ENCODE data around the gene DCDC1. TPM values are rescaled to one million over a fixed set of nuclear protein-coding genes. Genes with fewer than 3 reads are reported as not detected.

Gene DCDC1
- total and polyA plus RNA-seq, 9 of the 15 experiments (the other 6 are each of a cell fraction or from before 2014, with no cell fraction given): 0.05 to 0.18 (median 0.08) TPM; not detected in 3

GRCh38 chr11:31369348-31370329, at the start of gene DCDC1, which contains the start of gene DNAJC24 (continued):
- TF ChIP-seq CBX5 (IDR thresholded peaks at IDR 0.05; ENCODE audit: borderline replicate concordance, low read depth) (0 out of 2 replicates have a peak, but pooled peaks have one; percentile 43), TFAM (CRISPR knock-in tag; conservative IDR thresholded peaks at IDR 0.05) (no peak), SMAD2 (IDR thresholded peaks at IDR 0.05; ENCODE audit: low read depth, low read length) (no peak), POLR2AphosphoS2 (IDR thresholded peaks at IDR 0.05; ENCODE audit: low read length) (no peak), ZNF282 (CRISPR knock-in tag; IDR thresholded peaks at IDR 0.05) (no peak), SMARCA4 (IDR thresholded peaks at IDR 0.05) (no peak), TCF7 (IDR thresholded peaks at IDR 0.05; ENCODE audit: borderline replicate concordance) (no peak), TCF7L2 (IDR thresholded peaks at IDR 0.05; ENCODE audit: low read depth, low read length) (no peak), ZNF696 (CRISPR knock-in tag; conservative IDR thresholded peaks at IDR 0.05) (no peak), RFX5 (IDR thresholded peaks at IDR 0.05; ENCODE audit: low read depth, low read length) (no peak), FIP1L1 (IDR thresholded peaks at IDR 0.05; ENCODE audit: low read depth, low read length, poor library complexity, severe bottlenecking) (no peak), ZNF449 (CRISPR knock-in tag; IDR thresholded peaks at IDR 0.05) (no peak), ADNP (tag; IDR thresholded peaks at IDR 0.05) (no peak), SOX6 (IDR thresholded peaks at IDR 0.05) (no peak), PYGO2 (tag; IDR thresholded peaks at IDR 0.05) (no peak), ZNF778 (CRISPR knock-in tag; IDR thresholded peaks at IDR 0.05) (no peak), KDM1A (IDR thresholded peaks at IDR 0.05) (no peak), SRSF3 (IDR thresholded peaks at IDR 0.05; ENCODE audit: insufficient read depth, low read length) (no peak), NCOA1 (IDR thresholded peaks at IDR 0.05; ENCODE audit: low read depth) (peak; percentile 97), RBM39 (optimal IDR thresholded peaks at IDR 0.05; ENCODE audit: low read depth, low read length) (no peak), ZNF445 (CRISPR knock-in tag; IDR thresholded peaks at IDR 0.05; ENCODE audit: low read depth) (no peak)
- TF ChIP-seq, protein P1, sequence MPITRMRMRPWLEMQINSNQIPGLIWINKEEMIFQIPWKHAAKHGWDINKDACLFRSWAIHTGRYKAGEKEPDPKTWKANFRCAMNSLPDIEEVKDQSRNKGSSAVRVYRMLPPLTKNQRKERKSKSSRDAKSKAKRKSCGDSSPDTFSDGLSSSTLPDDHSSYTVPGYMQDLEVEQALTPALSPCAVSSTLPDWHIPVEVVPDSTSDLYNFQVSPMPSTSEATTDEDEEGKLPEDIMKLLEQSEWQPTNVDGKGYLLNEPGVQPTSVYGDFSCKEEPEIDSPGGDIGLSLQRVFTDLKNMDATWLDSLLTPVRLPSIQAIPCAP (CRISPR knock-in tag; IDR thresholded peaks at IDR 0.05; ENCODE audit: borderline replicate concordance): no peak
- TF ChIP-seq, protein P2, sequence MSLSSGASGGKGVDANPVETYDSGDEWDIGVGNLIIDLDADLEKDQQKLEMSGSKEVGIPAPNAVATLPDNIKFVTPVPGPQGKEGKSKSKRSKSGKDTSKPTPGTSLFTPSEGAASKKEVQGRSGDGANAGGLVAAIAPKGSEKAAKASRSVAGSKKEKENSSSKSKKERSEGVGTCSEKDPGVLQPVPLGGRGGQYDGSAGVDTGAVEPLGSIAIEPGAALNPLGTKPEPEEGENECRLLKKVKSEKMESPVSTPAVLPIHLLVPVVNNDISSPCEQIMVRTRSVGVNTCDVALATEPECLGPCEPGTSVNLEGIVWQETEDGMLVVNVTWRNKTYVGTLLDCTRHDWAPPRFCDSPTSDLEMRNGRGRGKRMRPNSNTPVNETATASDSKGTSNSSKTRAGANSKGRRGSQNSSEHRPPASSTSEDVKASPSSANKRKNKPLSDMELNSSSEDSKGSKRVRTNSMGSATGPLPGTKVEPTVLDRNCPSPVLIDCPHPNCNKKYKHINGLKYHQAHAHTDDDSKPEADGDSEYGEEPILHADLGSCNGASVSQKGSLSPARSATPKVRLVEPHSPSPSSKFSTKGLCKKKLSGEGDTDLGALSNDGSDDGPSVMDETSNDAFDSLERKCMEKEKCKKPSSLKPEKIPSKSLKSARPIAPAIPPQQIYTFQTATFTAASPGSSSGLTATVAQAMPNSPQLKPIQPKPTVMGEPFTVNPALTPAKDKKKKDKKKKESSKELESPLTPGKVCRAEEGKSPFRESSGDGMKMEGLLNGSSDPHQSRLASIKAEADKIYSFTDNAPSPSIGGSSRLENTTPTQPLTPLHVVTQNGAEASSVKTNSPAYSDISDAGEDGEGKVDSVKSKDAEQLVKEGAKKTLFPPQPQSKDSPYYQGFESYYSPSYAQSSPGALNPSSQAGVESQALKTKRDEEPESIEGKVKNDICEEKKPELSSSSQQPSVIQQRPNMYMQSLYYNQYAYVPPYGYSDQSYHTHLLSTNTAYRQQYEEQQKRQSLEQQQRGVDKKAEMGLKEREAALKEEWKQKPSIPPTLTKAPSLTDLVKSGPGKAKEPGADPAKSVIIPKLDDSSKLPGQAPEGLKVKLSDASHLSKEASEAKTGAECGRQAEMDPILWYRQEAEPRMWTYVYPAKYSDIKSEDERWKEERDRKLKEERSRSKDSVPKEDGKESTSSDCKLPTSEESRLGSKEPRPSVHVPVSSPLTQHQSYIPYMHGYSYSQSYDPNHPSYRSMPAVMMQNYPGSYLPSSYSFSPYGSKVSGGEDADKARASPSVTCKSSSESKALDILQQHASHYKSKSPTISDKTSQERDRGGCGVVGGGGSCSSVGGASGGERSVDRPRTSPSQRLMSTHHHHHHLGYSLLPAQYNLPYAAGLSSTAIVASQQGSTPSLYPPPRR (CRISPR knock-in tag; IDR thresholded peaks at IDR 0.05; ENCODE audit: borderline replicate concordance): no peak

All from K562 (cell line).